HUES64 (cell line): ENCODE measurements around the gene PDE3A.

ENCODE experiments used
- H3K27ac ChIP-seq: 2 replicates; pipeline ENCODE4 v1.7.0; 2013; ENCODE audit warnings: low read depth, low read length, inconsistent platforms
- H3K27me3 ChIP-seq: 2 replicates; pipeline ENCODE4 v1.6.1; 2013; ENCODE audit warnings: mild to moderate bottlenecking, low read length; ENCODE audit not compliant: insufficient read depth
- H3K36me3 ChIP-seq: 2 replicates; pipeline ENCODE4 v1.6.1; 2013; ENCODE audit warnings: mild to moderate bottlenecking, low read length; ENCODE audit not compliant: insufficient read depth
- H3K4me1 ChIP-seq: 2 replicates; pipeline ENCODE4 v1.6.1; 2013; ENCODE audit warnings: mild to moderate bottlenecking, low read length, moderate library complexity; ENCODE audit not compliant: insufficient read depth
- H3K4me3 ChIP-seq: 2 replicates; pipeline ENCODE4 v1.5.1; 2013; ENCODE audit warnings: mild to moderate bottlenecking, low read length, moderate library complexity
- H3K9ac ChIP-seq: 2 replicates; pipeline ENCODE4 v1.6.1; 2013; ENCODE audit warnings: mild to moderate bottlenecking, low read depth, low read length
- H3K9me3 ChIP-seq: 2 replicates; pipeline ENCODE4 v1.6.1; 2013; ENCODE audit warnings: low read depth, low read length; ENCODE audit not compliant: insufficient read depth
- WGBS: fragments of 150-250, 120-280 bp; methylation state at CpG from one replicate; pipeline ENCODE4 v1.1.7; 2013; ENCODE audit warnings: missing lambda C conversion rate; 5-methylcytosine and 5-hydroxymethylcytosine counted together

Gene PDE3A

DNA sequence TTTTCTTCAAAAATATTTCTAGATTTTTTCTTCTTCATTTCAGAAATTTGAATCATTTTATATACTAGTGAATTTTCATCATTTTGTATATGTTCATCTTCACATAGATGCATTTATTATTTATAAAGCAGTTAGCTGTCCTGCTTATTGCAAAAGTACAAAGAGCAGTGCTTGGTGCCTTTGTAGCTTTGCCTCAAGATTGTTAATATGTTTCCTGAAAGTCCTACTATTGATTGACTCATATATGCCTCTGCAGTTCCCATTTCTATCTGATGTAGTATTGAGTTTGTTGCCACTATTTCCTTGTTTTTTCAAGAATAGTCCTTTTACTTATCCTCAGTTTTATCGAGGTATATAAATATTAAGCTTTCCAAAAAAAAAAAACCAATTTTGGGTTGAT is 89.7 kb downstream of the PDE3A start:
- no peaks in the 10 kb centered on the region for H3K36me3 ChIP-seq
- no CpG with 5 or more reads among the region's 1 CpG for WGBS
- no peak overlapping the region for H3K4me3 ChIP-seq

DNA sequence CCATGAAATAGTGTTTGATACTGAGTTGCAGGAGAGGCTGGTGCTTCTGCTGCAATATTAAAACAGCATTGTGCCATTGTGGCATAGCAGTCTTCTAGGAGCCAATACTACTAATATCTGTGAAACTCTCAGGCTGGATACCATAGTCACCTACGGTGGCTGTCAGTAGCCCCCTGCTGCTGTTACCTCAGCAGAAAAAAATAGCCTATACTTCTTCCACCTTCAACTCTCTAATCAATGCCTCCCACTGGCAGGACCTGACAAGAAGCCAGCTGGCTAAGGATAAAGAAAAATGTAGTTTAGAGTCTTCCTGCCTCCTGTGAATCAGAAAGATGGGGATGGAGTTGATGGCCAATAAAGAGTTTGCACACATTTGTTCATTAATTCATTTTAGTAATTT is 91.6 kb downstream of the PDE3A start:
- Histone ChIP-seq H3K27me3 (no peaks in the 10 kb centered on the region), H3K36me3 (no peaks in the 10 kb centered on the region), H3K9ac (no peak overlapping the region), H3K27ac (no peak overlapping the region), H3K4me3 (no peak overlapping the region), H3K9me3 (no peaks in the 10 kb centered on the region), H3K4me1 (no peaks in the 10 kb centered on the region; the same call in 1 of the 2 replicates)
- WGBS, result 84% methylated on average over 1 of the region's 1 CpG

More for the DNA sequence above, 89.7 kb downstream of the PDE3A start:
- Histone ChIP-seq H3K27ac (no peak overlapping the region), H3K9me3 (no peaks in the 10 kb centered on the region), H3K27me3 (no peaks in the 10 kb centered on the region), H3K4me1 (no peaks in the 10 kb centered on the region; the same call in 1 of the 2 replicates), H3K9ac (no peak overlapping the region)

DNA sequence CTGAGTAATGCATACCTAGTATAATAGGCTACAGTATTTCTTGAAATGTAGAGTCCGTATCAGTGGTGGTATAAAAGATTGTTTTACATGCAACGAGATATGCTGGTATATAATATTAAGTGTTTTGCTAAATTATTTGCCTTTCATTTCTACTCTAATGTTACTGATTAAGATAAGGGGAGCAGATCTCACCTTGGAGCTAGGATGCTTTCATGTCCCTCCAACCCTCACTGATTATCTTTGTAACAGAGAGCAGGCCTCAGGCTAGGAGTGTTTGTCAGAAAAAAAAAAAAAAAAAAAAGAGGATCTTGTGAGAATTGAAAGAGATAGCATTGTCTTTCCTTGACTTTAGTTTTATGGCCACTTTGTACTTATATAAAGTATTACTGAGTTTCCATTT is 92.6 kb downstream of the PDE3A start:
- H3K36me3 ChIP-seq, result no peaks in the 10 kb centered on the region
- no peaks in the 10 kb centered on the region for H3K27me3 ChIP-seq
- 45% methylated on average over 2 of the region's 2 CpGs for WGBS
- no peak overlapping the region for H3K27ac ChIP-seq
- no peaks in the 10 kb centered on the region; the same call in 1 of the 2 replicates for H3K4me1 ChIP-seq
- H3K9ac ChIP-seq, result no peak overlapping the region
- no peak overlapping the region for H3K4me3 ChIP-seq
- H3K9me3 ChIP-seq, result no peaks in the 10 kb centered on the region

DNA sequence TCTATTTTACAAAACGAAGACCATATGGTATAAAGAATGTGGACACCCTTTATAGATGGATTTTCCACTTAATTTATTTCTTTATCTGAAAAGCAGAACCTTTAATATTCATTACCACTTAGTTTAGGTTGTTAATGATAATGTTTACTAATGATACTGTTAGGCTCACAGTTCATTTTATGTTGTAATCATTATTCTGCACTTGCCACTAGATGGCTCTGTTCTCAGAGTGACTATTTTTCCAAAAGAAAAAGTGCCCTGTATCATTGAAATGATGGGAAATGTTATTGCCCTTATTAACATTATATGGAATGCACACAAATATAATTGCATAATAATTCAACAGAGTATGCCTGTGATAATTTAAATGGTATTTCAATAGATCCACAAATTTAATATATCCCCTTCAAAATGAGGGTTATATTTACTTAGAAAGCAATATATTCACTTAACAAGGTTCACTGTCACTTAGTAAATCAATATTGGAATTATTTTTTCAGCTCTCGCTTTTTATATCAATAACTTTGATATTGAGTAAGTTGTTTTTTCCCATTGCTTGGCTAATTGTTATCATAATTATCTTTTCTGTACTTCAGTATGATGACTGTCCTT is 95.7 kb downstream of the PDE3A start:
- Histone ChIP-seq H3K27ac (no peak overlapping the region), H3K4me3 (no peak overlapping the region), H3K9ac (no peak overlapping the region), H3K27me3 (no peaks in the 10 kb centered on the region), H3K36me3 (no peaks in the 10 kb centered on the region), H3K9me3 (no peaks in the 10 kb centered on the region), H3K4me1 (no peaks in the 10 kb centered on the region; the same call in 1 of the 2 replicates)
- WGBS, result no CpG with 5 or more reads among the region's 2 CpGs

DNA sequence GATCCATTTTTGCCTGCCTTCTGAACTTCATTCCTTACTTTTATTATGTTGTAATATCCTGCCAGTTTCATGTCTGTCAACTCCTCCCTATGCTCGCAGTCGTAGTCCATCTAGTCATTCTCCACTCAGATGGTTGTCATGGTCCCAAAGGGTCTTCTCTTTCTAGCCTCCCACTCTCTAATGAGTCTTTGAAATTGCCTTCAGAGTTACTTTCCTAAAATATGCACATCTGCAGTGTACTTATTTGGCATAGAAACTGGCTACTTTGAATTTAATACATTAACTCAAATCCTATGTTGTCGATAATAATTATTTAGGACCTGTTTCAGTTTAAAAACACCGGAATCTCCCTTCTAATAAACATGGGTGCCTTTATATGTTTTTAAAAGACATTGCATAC is 101.0 kb downstream of the PDE3A start:
- H3K4me1 ChIP-seq, result no peaks in the 10 kb centered on the region
- H3K36me3 ChIP-seq, result no peaks in the 10 kb centered on the region
- H3K9me3 ChIP-seq, result 0 out of 2 replicates have a peak, but pooled peaks cover under 1% of the 10 kb centered on the region
- no peaks in the 10 kb centered on the region for H3K27me3 ChIP-seq
- H3K27ac ChIP-seq, result no peak overlapping the region
- no peak overlapping the region for H3K4me3 ChIP-seq
- H3K9ac ChIP-seq, result no peak overlapping the region
- WGBS, result 98% methylated on average over 2 of the region's 4 CpGs

DNA sequence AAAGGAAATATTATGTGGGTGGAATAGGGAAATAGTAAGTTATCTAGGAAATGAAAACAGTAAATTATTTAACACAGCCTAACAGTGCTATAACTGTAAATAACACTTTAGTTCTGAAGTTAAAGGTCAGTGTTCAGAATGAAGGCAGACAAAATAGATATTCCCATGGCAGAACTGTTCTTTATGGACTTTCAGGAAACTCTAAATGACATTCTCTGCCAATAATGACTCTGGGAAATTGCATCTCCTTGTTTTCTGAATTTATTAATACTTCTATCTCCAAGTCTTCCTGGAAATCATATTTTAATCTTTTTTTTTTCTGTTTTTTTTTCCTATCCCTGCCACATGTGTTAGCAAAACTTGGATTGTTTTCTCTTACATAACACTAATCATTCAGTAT is 101.4 kb downstream of the PDE3A start:
- no peak overlapping the region for H3K9ac ChIP-seq
- no peaks in the 10 kb centered on the region for H3K4me1 ChIP-seq
- no peaks in the 10 kb centered on the region for H3K27me3 ChIP-seq
- no peak overlapping the region for H3K4me3 ChIP-seq
- H3K27ac ChIP-seq, result no peak overlapping the region
- no peaks in the 10 kb centered on the region for H3K36me3 ChIP-seq
- H3K9me3 ChIP-seq, result 0 out of 2 replicates have a peak, but pooled peaks cover 2% of the 10 kb centered on the region

DNA sequence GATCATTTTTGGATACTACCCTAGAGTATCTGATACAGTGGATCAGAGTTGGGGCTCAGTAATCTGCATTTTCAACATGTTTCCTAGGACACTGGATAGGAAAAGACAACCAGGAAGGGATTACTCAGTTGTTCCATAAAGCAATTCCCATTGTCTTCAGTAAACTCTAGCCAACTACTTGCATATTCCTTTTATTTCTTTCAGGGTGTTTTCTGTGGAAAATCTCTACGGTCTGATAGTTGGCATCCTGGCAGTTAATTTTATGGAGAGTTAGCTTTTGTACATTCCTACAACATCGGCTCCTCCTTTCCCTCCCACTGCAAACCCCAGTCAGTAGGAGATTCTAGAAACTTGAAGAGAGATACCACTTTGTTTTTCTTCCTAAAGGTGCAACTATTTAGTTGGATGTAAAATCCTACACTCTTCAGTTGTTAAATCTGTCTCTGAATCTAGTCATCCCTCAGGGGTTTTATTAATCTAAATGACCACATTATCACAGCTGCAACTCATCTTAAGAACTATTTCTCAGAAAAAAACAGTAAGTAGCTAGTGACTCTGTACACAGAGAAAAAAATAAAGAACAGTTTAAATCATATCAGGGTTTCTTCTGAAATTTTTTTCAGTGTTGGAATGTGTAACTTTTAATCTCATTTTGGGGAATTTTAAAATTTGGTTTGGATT is 103.9 kb downstream of the PDE3A start:
- WGBS, result no CpG with 5 or more reads among the region's 2 CpGs
- H3K9me3 ChIP-seq, result 0 out of 2 replicates have a peak, but pooled peaks cover 2% of the 10 kb centered on the region
- no peak overlapping the region for H3K27ac ChIP-seq

DNA sequence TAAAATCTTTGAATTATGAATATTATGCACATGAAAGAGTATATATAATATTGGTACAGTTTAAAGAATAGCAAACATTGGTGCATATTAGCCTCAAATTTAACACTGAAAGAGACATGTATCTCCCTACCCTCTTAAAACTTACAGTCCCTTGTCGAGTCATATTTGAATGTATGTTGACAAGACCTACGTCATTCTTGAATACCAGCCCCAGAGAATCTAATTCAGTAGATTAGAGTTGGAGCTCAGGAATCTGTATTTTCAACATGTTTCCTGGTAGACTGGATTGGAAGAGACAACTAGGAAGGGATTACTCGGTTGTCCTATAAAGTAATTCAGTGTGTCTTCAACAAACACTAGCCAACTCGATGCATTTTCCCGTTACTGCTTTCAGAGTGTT is 104.8 kb downstream of the PDE3A start:
- Histone ChIP-seq H3K9me3 (0 out of 2 replicates have a peak, but pooled peaks cover 2% of the 10 kb centered on the region), H3K4me3 (no peak overlapping the region), H3K27ac (no peak overlapping the region), H3K9ac (no peak overlapping the region), H3K27me3 (no peaks in the 10 kb centered on the region), H3K36me3 (no peaks in the 10 kb centered on the region), H3K4me1 (no peaks in the 10 kb centered on the region)
- 91% methylated on average over 5 of the region's 5 CpGs for WGBS

More for the DNA sequence above, 103.9 kb downstream of the PDE3A start:
- H3K4me1 ChIP-seq, result no peaks in the 10 kb centered on the region
- H3K9ac ChIP-seq, result no peak overlapping the region
- H3K36me3 ChIP-seq, result no peaks in the 10 kb centered on the region
- no peak overlapping the region for H3K4me3 ChIP-seq
- no peaks in the 10 kb centered on the region for H3K27me3 ChIP-seq

DNA sequence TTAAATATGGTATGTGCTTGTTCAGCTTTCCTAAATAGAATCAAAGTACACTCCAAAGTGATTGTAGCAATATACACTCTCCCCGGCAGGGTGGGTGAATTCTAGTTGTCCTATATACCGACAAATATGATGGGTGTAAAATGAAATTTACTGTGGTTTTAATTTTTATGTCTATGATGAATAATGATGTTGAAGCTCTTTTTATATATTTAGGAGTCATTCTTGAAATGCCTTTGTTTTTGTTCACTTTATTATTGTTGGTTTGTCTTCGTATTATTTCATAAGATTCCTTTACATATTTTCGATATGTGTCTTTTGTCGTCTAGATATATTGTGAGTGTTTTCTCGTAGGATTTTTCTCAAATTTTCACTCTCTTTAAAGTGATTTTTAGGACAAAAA is 105.7 kb downstream of the PDE3A start:
- 98% methylated on average over 2 of the region's 6 CpGs for WGBS
- no peak overlapping the region for H3K9ac ChIP-seq
- H3K4me3 ChIP-seq, result no peak overlapping the region
- no peak overlapping the region for H3K27ac ChIP-seq
- H3K27me3 ChIP-seq, result no peaks in the 10 kb centered on the region
- no peaks in the 10 kb centered on the region for H3K4me1 ChIP-seq
- 0 out of 2 replicates have a peak, but pooled peaks cover 2% of the 10 kb centered on the region for H3K9me3 ChIP-seq
- no peaks in the 10 kb centered on the region for H3K36me3 ChIP-seq

DNA sequence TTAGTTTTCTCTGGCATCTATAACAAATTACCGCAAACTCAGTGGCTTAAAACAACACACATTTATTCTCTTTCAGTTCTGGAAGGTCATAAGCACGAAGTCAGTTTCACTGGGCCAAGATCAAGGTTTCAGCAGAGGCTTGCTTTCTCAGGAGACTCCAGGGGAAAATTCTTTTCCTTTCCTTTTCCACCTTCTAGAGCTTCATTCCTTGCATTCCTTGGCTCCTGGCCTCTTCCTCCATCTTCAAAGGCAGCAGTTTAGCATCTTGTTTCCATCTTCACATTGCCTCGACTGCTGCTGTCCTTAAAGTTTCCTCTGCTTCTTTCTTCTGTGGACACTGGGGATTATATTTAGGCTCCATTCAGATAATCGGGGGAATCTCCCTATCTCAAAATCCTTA is 106.1 kb downstream of the PDE3A start:
- no peak overlapping the region for H3K9ac ChIP-seq
- H3K4me1 ChIP-seq, result no peaks in the 10 kb centered on the region
- H3K27me3 ChIP-seq, result no peaks in the 10 kb centered on the region
- WGBS, result 96% methylated on average over 4 of the region's 4 CpGs
- H3K9me3 ChIP-seq, result 0 out of 2 replicates have a peak, but pooled peaks cover 2% of the 10 kb centered on the region
- no peak overlapping the region for H3K4me3 ChIP-seq
- no peak overlapping the region for H3K27ac ChIP-seq
- no peaks in the 10 kb centered on the region for H3K36me3 ChIP-seq

DNA sequence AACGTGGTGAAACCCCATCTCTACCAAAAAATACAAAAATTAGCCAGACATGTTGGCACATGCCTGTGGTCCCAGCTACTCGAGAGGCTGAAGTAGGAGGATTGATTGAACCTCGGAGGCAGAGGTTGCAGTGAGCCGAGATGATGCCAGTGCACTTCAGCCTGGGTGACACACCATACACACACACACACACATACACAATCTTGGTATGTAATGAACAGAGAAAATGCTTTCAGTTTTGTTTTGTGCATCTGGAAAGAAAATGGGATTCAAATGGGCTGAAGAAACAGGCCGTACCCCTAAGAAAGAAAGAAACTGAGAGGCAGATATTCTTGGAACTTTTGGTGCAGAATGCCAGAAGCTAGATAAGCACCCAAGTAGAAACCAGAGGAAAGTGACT is 107.2 kb downstream of the PDE3A start:
- H3K4me1 ChIP-seq, result no peaks in the 10 kb centered on the region
- H3K27ac ChIP-seq, result no peak overlapping the region
- H3K4me3 ChIP-seq, result no peak overlapping the region
- H3K36me3 ChIP-seq, result no peaks in the 10 kb centered on the region
- H3K9ac ChIP-seq, result no peak overlapping the region
- WGBS, result 97% methylated on average over 5 of the region's 5 CpGs
- 0 out of 2 replicates have a peak, but pooled peaks cover 2% of the 10 kb centered on the region for H3K9me3 ChIP-seq
- H3K27me3 ChIP-seq, result no peaks in the 10 kb centered on the region
